GM12878 (cell line): ENCODE measurements around the gene MDK.

Experiments
- CREB1 ChIP-seq: IDR thresholded peaks from 2 replicates; pipeline ENCODE4 v1.6.1; 2012; ENCODE audit warnings: low read depth, mild to moderate bottlenecking, inconsistent platforms
- FOXM1 ChIP-seq: IDR thresholded peaks from 2 replicates; pipeline ENCODE4 v1.6.1; 2012; ENCODE audit warnings: low read depth, mild to moderate bottlenecking, inconsistent platforms, low read length, moderate library complexity
- HCFC1 ChIP-seq: fragments of 150-350 bp; IDR thresholded peaks from 2 replicates; pipeline ENCODE4 v1.6.1; 2014; ENCODE audit warnings: low read length
- JUNB ChIP-seq: IDR thresholded peaks from 2 replicates; pipeline ENCODE4 v1.6.1; 2016; ENCODE audit warnings: antibody characterized with exemption, mild to moderate bottlenecking
- JUND ChIP-seq: IDR thresholded peaks from 2 replicates; pipeline ENCODE4 v1.6.1; 2012; ENCODE audit warnings: low read depth, mild to moderate bottlenecking, low read length, improper control_type of control experiment, moderate library complexity
- MXI1 ChIP-seq: fragments of 150-350 bp; IDR thresholded peaks from 2 replicates; pipeline ENCODE4 v1.6.1; 2011; ENCODE audit warnings: low read depth, mild to moderate bottlenecking, inconsistent platforms, low read length, improper control_type of control experiment
- PBX3 ChIP-seq: IDR thresholded peaks from 2 replicates; pipeline ENCODE4 v1.6.1; 2011; ENCODE audit warnings: mild to moderate bottlenecking, low read depth, low read length, moderate library complexity; ENCODE audit not compliant: insufficient replicate concordance
- SMC3 ChIP-seq: IDR thresholded peaks from 2 replicates; pipeline ENCODE4 v1.6.1; 2011; ENCODE audit warnings: low read length, improper control_type of control experiment, borderline replicate concordance
- YY1 ChIP-seq: IDR thresholded peaks from 2 replicates; pipeline ENCODE4 v1.6.1; 2011; ENCODE audit warnings: low read depth, mild to moderate bottlenecking, low read length
- TF ChIP-seq, protein P1 (sequence below), 3 experiments: IDR thresholded peaks in 2 of 3; conservative IDR thresholded peaks in 1 of 3; 2 replicates each; pipeline ENCODE4 v1.5.1; 2011; ENCODE audit warnings: low read depth in 3 of 3, low read length in 3 of 3, mild to moderate bottlenecking in 3 of 3, control low read depth in 2 of 3, moderate library complexity in 2 of 3, inconsistent platforms in 1 of 3, mixed read lengths in 1 of 3; ENCODE audit not compliant: control insufficient read depth in 2 of 3, insufficient read depth in 1 of 3; ENCODE audit errors: extremely low read depth in 1 of 3

GRCh38 chr11:46366661-46367161, 14.8 kb upstream of the MDK start:
- TF ChIP-seq, protein P1, sequence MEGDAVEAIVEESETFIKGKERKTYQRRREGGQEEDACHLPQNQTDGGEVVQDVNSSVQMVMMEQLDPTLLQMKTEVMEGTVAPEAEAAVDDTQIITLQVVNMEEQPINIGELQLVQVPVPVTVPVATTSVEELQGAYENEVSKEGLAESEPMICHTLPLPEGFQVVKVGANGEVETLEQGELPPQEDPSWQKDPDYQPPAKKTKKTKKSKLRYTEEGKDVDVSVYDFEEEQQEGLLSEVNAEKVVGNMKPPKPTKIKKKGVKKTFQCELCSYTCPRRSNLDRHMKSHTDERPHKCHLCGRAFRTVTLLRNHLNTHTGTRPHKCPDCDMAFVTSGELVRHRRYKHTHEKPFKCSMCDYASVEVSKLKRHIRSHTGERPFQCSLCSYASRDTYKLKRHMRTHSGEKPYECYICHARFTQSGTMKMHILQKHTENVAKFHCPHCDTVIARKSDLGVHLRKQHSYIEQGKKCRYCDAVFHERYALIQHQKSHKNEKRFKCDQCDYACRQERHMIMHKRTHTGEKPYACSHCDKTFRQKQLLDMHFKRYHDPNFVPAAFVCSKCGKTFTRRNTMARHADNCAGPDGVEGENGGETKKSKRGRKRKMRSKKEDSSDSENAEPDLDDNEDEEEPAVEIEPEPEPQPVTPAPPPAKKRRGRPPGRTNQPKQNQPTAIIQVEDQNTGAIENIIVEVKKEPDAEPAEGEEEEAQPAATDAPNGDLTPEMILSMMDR (IDR thresholded peaks at IDR 0.05 in 2 of 3, conservative IDR thresholded peaks at IDR 0.05 in 1 of 3; ENCODE audit: control insufficient read depth in 2 of 3, extremely low read depth in 1 of 3, insufficient read depth in 1 of 3, low read depth in 3 of 3, low read length in 3 of 3), result no peak
- TF ChIP-seq MXI1 (no peak), SMC3 (no peak), PBX3 (no peak), YY1 (no peak), HCFC1 (no peak), JUND (no peak), CREB1 (no peak), FOXM1 (no peak), JUNB (no peak)
